Measurements from ENCODE around the gene GRID1.

GRCh38 chr10:86310702-86311101 lies 55.9 kb downstream of the GRID1 start:
- TF ChIP-seq POLR2A (IDR thresholded peaks at IDR 0.05) (no peak), POLR2AphosphoS5 (IDR thresholded peaks at IDR 0.05; ENCODE audit: insufficient read depth in 1 of 2, low read depth in 1 of 2) (no peak)
